Naive thymus-derived CD4-positive, alpha-beta T cell (primary cell): ENCODE data around the gene PCCA. TPM values are rescaled to one million over a fixed set of nuclear protein-coding genes. Genes with fewer than 3 reads are reported as not detected.

Source experiments
- ATAC-seq: fragments of 150-1000 bp; cut with Tn5 transposase; 2 replicates; pipeline ENCODE4 v1.10.0; 2021; ENCODE audit warnings: mild to moderate bottlenecking, moderate library complexity
- CTCF ChIA-PET: fragments of 350-600 bp; sonication (Branson Sonifier 250); formaldehyde crosslinking; loops from one replicate; lab custom pipeline; 2021; ENCODE audit warnings: antibody characterized with exemption; lab: Charles Lee
- POLR2A ChIA-PET: fragments of 350-600 bp; sonication (Branson Sonifier 250); formaldehyde crosslinking; loops from one replicate; lab custom pipeline; 2021; ENCODE audit warnings: antibody characterized with exemption, inconsistent platforms; lab: Charles Lee
- DNase-seq, 9 donors: peaks; one replicate each; pipeline versions ENCODE4 v3.0.0 to v3.0.0-alpha.2; 2020 to 2022; ENCODE audit warnings: mixed read lengths in 1 of 9
- H3K27ac ChIP-seq: one replicate; pipeline ENCODE4 v1.7.0; 2013; ENCODE audit warnings: mild to moderate bottlenecking, low read depth, low read length, moderate library complexity
- H3K27me3 ChIP-seq, 2 donors: one replicate each; pipeline ENCODE4 v1.7.0; 2013; ENCODE audit warnings: low read length in 2 of 2, mild to moderate bottlenecking in 2 of 2, moderate library complexity in 2 of 2; ENCODE audit not compliant: control insufficient read depth in 2 of 2, insufficient read depth in 2 of 2
- H3K36me3 ChIP-seq, 3 experiments: 1 replicate in 2 of 3; 2 replicates in 1 of 3; pipeline ENCODE4 v1.7.0; 2013; ENCODE audit warnings: low read length in 3 of 3, mild to moderate bottlenecking in 3 of 3, moderate library complexity in 1 of 3; ENCODE audit not compliant: insufficient read depth in 3 of 3, control insufficient read depth in 2 of 3
- H3K4me1 ChIP-seq, 2 donors: one replicate each; pipeline ENCODE4 v1.7.0; 2013; ENCODE audit warnings: low read length in 2 of 2, mild to moderate bottlenecking in 2 of 2, moderate library complexity in 1 of 2; ENCODE audit not compliant: control insufficient read depth in 2 of 2, insufficient read depth in 2 of 2
- H3K4me3 ChIP-seq: 2 replicates; pipeline ENCODE4 v1.7.0; 2013; ENCODE audit warnings: mild to moderate bottlenecking, low read length
- H3K9me3 ChIP-seq, 3 experiments: 1 replicate in 2 of 3; 2 replicates in 1 of 3; pipeline ENCODE4 v1.7.0; 2013; ENCODE audit warnings: low read length in 3 of 3; ENCODE audit not compliant: control insufficient read depth in 2 of 3
- H3K27ac Mint-ChIP-seq, 9 donors: one replicate each; pipeline ENCODE4 v1.8.0; 2020 to 2022; ENCODE audit warnings: mixed read lengths in 9 of 9, mild to moderate bottlenecking in 8 of 9, moderate library complexity in 5 of 9, inconsistent platforms in 2 of 9
- H3K27me3 Mint-ChIP-seq, 5 donors: one replicate each; pipeline ENCODE4 v1.8.0; 2021 to 2022; ENCODE audit warnings: mixed read lengths in 5 of 5, mild to moderate bottlenecking in 1 of 5
- H3K36me3 Mint-ChIP-seq, 5 donors: one replicate each; pipeline ENCODE4 v1.8.0; 2020 to 2022; ENCODE audit warnings: mixed read lengths in 5 of 5, mild to moderate bottlenecking in 3 of 5, inconsistent platforms in 1 of 5
- H3K4me1 Mint-ChIP-seq, 7 donors: one replicate each; pipeline ENCODE4 v1.8.0; 2020 to 2022; ENCODE audit warnings: mixed read lengths in 7 of 7, mild to moderate bottlenecking in 3 of 7, inconsistent platforms in 1 of 7
- H3K4me3 Mint-ChIP-seq, 10 donors: one replicate each; pipeline ENCODE4 v1.8.0; 2020 to 2022; ENCODE audit warnings: mild to moderate bottlenecking in 10 of 10, mixed read lengths in 10 of 10, moderate library complexity in 6 of 10, inconsistent platforms in 2 of 10
- H3K9me3 Mint-ChIP-seq, 11 donors: one replicate each; pipeline ENCODE4 v1.8.0; 2020 to 2022; ENCODE audit warnings: mixed read lengths in 11 of 11, mild to moderate bottlenecking in 4 of 11, inconsistent platforms in 1 of 11, moderate library complexity in 1 of 11
- intact Hi-C, 2 donors: fragments of 100-400 bp; cut with micrococcal nuclease; formaldehyde crosslinking; loops; one replicate each; pipeline ENCODE4 v1.15.1; 2023
- polyA plus RNA-seq, 2 donors: library from polyadenylated mRNA; unstranded; fragments of 300-500 nt; fragmentation: Illumina TruSeq; gene quantifications; one replicate each; pipeline ENCODE4 v1.2.3, GENCODE V29; 2021
- total RNA-seq, 6 experiments: library from RNA in 5 of 6; stranded (reverse) in 5 of 6; gene quantifications; 1 replicate in 5 of 6; 2 replicates in 1 of 6; pipeline ENCODE4 v1.2.3 and lab custom pipeline; 2021 to 2026

PCCA gene
- total and polyA plus RNA-seq, 7 experiments from 2014 or later, result 7.3 to 14.6 (median 11.3) TPM

GRCh38 chr13:100112186-100112838, 23.4 kb downstream of the PCCA start:
- Mint-ChIP-seq H3K27ac (no peak overlapping the region), H3K9me3 (no peaks in the 10 kb centered on the region), H3K36me3 (peaks cover 0 to 40% (median 15%) of the 10 kb centered on the region in 5 donors), H3K4me3 (no peak overlapping the region), H3K4me1 (peaks cover 0 to 14% (median 0%) of the 10 kb centered on the region in 7 donors), H3K27me3 (no peaks in the 10 kb centered on the region)
- CTCF ChIA-PET, result no interaction called here
- no peaks in the 10 kb centered on the region for H3K36me3 ChIP-seq
- POLR2A ChIA-PET, result no interaction called here
- intact Hi-C loops, result no loop called here
- no peaks in the 10 kb centered on the region for H3K9me3 ChIP-seq
- no peak overlapping the region for H3K27ac ChIP-seq
- H3K27me3 ChIP-seq, result no peaks in the 10 kb centered on the region
- DNase-seq, result no peak
- no peaks in the 10 kb centered on the region for H3K4me1 ChIP-seq
- H3K4me3 ChIP-seq, result no peak overlapping the region
- ATAC-seq, result no peak

- Mint-ChIP-seq H3K27ac (no peak overlapping the region), H3K9me3 (peaks cover 0 to 12% (median 5%) of the 10 kb centered on the region in 11 donors), H3K4me1 (peaks cover 0 to 14% (median 0%) of the 10 kb centered on the region in 7 donors), H3K4me3 (no peak overlapping the region), H3K27me3 (no peaks in the 10 kb centered on the region), H3K36me3 (peaks cover 0 to 58% (median 36%) of the 10 kb centered on the region in 5 donors)
- no peak overlapping the region for H3K27ac ChIP-seq
- ChIA-PET CTCF (no interaction called here), POLR2A (no interaction called here)
- H3K27me3 ChIP-seq, result no peaks in the 10 kb centered on the region
- no peaks in the 10 kb centered on the region for H3K4me1 ChIP-seq
- intact Hi-C loops, result no loop called here
- no peaks in the 10 kb centered on the region for H3K36me3 ChIP-seq
- H3K9me3 ChIP-seq, result no peaks in the 10 kb centered on the region
- H3K4me3 ChIP-seq, result no peak overlapping the region
- ATAC-seq (no peak), DNase-seq (no peak)
Measured at GRCh38 chr13:100115693-100116254, 26.9 kb downstream of the PCCA start.

- no peaks in the 10 kb centered on the region for H3K4me1 ChIP-seq
- H3K27ac ChIP-seq, result no peak overlapping the region
- no peak overlapping the region for H3K27ac Mint-ChIP-seq
- peaks cover under 1 to 7% (median 5%) of the 10 kb centered on the region in 7 donors for H3K4me1 Mint-ChIP-seq
- H3K9me3 Mint-ChIP-seq, result peaks cover 6 to 27% (median 14%) of the 10 kb centered on the region in 11 donors
- DNase-seq, result no peak
- H3K36me3 Mint-ChIP-seq, result peaks cover 13 to 47% (median 32%) of the 10 kb centered on the region in 5 donors
- CTCF ChIA-PET, result no interaction called here
- H3K36me3 ChIP-seq, result no peaks in the 10 kb centered on the region
- POLR2A ChIA-PET, result no interaction called here
- no peaks in the 10 kb centered on the region for H3K27me3 Mint-ChIP-seq
- H3K4me3 Mint-ChIP-seq, result no peak overlapping the region
- intact Hi-C loops, result no loop called here
- H3K9me3 ChIP-seq, result no peaks in the 10 kb centered on the region
- no peak overlapping the region for H3K4me3 ChIP-seq
- ATAC-seq, result peak; percentile 64
- H3K27me3 ChIP-seq, result no peaks in the 10 kb centered on the region
Measured at GRCh38 chr13:100124265-100124664, 35.4 kb downstream of the PCCA start.

DNA sequence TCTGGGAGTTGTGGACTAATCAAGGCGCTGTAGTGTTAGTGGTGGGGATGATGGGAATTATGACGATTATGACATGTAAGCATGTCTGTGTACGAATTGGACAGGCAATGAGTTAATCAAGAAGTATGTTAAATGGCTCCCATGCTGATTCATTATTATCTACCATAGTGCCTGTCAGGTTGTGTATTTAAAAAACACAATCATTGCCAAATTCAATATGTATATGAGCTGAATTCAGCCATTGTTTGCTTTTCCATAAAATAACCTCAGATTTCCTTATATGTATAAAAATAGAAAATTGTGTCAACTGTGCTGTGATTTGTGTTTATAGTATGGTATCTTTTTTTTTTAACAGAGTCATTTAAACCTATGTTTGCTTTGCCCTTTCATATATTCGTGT, 37.1 kb downstream of the PCCA start:
- Histone ChIP-seq H3K9me3 (no peaks in the 10 kb centered on the region), H3K4me1 (no peaks in the 10 kb centered on the region), H3K27ac (no peak overlapping the region), H3K4me3 (no peak overlapping the region), H3K36me3 (no peaks in the 10 kb centered on the region), H3K27me3 (no peaks in the 10 kb centered on the region)
- intact Hi-C loops, result no loop called here
- ChIA-PET CTCF (no interaction called here), POLR2A (no interaction called here)
- Mint-ChIP-seq H3K27me3 (no peaks in the 10 kb centered on the region), H3K4me3 (no peak overlapping the region), H3K4me1 (peaks cover 9 to 16% (median 14%) of the 10 kb centered on the region in 7 donors), H3K36me3 (peaks cover 12 to 35% (median 19%) of the 10 kb centered on the region in 5 donors), H3K27ac (no peak overlapping the region), H3K9me3 (peaks cover 6 to 16% (median 12%) of the 10 kb centered on the region in 11 donors)
- no peak for DNase-seq
- ATAC-seq, result no peak

- ATAC-seq (no peak), DNase-seq (no peak)
- Histone ChIP-seq H3K27ac (no peak overlapping the region), H3K27me3 (no peaks in the 10 kb centered on the region), H3K4me3 (no peak overlapping the region), H3K4me1 (no peaks in the 10 kb centered on the region), H3K9me3 (no peaks in the 10 kb centered on the region), H3K36me3 (no peaks in the 10 kb centered on the region)
- no peaks in the 10 kb centered on the region for H3K9me3 Mint-ChIP-seq
- intact Hi-C loops, result no loop called here
- ChIA-PET POLR2A (no interaction called here), CTCF (no interaction called here)
- H3K4me3 Mint-ChIP-seq, result no peak overlapping the region
- peak overlapping the region in 1 of 9 donors; percentile 4 for H3K27ac Mint-ChIP-seq
- H3K36me3 Mint-ChIP-seq, result peaks cover 0 to 21% (median 9%) of the 10 kb centered on the region in 5 donors
- peaks cover 9 to 22% (median 14%) of the 10 kb centered on the region in 7 donors for H3K4me1 Mint-ChIP-seq
- H3K27me3 Mint-ChIP-seq, result no peaks in the 10 kb centered on the region
Measured at GRCh38 chr13:100128373-100128772, 39.5 kb downstream of the PCCA start.

DNA sequence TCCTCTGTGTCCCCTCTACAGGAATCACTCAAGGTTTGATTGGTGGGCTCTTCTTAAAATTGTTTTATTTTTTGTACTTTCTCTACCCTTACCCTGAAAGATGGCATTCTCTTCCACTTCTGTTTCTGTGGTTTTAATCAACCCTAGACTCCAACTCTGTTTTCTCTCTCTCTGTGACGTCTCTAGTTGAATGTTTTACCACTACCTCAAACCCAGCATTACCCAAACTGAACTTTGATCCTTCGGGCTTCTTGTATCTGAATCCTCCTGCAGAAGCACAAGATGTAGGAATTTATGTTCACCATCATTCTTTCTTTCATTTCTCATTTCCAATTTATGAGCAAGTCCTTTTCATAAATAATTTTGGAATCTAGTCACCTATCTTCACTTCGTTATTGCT, 39.9 kb downstream of the PCCA start:
- H3K27me3 Mint-ChIP-seq, result no peaks in the 10 kb centered on the region
- CTCF ChIA-PET, result no interaction called here
- ATAC-seq (no peak), DNase-seq (no peak)
- H3K36me3 Mint-ChIP-seq, result peaks cover under 1 to 21% (median 6%) of the 10 kb centered on the region in 5 donors
- no peak overlapping the region for H3K27ac ChIP-seq
- H3K27me3 ChIP-seq, result no peaks in the 10 kb centered on the region
- no peaks in the 10 kb centered on the region for H3K4me1 ChIP-seq
- H3K36me3 ChIP-seq, result no peaks in the 10 kb centered on the region
- no peaks in the 10 kb centered on the region for H3K9me3 Mint-ChIP-seq
- peaks cover 9 to 22% (median 14%) of the 10 kb centered on the region in 7 donors for H3K4me1 Mint-ChIP-seq
- POLR2A ChIA-PET, result no interaction called here
- H3K27ac Mint-ChIP-seq, result peak overlapping the region in 1 of 9 donors; percentile 4
- H3K4me3 ChIP-seq, result no peak overlapping the region
- intact Hi-C loops, result no loop called here
- no peak overlapping the region for H3K4me3 Mint-ChIP-seq
- H3K9me3 ChIP-seq, result no peaks in the 10 kb centered on the region

- H3K27ac Mint-ChIP-seq, result peak overlapping the region in 5 of 9 donors; percentile 12 to 68 (median 14)
- ChIA-PET CTCF (no interaction called here), POLR2A (no interaction called here)
- DNase-seq, result no peak
- Histone ChIP-seq H3K9me3 (no peaks in the 10 kb centered on the region), H3K4me1 (no peaks in the 10 kb centered on the region), H3K27ac (no peak overlapping the region), H3K36me3 (no peaks in the 10 kb centered on the region), H3K4me3 (no peak overlapping the region), H3K27me3 (no peaks in the 10 kb centered on the region)
- H3K36me3 Mint-ChIP-seq, result peaks cover 5 to 23% (median 12%) of the 10 kb centered on the region in 5 donors
- peaks cover 9 to 22% (median 14%) of the 10 kb centered on the region in 7 donors for H3K4me1 Mint-ChIP-seq
- H3K9me3 Mint-ChIP-seq, result no peaks in the 10 kb centered on the region
- ATAC-seq, result peak; percentile 65
- peak overlapping the region in 3 of 10 donors; percentile 4 to 48 (median 16) for H3K4me3 Mint-ChIP-seq
- H3K27me3 Mint-ChIP-seq, result no peaks in the 10 kb centered on the region
- intact Hi-C loops, result no loop called here
Measured at GRCh38 chr13:100129605-100130004, 40.7 kb downstream of the PCCA start.
